Retinal pigment epithelial cell (primary cell): Measurements from ENCODE around the gene NPW.
"Not testable (repeated sequence)": the region's sequence is repeated elsewhere in the genome, so short reads cannot be mapped to it uniquely, and the experiment has no call there.

Source experiments
- DNase-seq: peaks from one replicate; pipeline ENCODE4 v3.0.0-alpha.2; 2010; ENCODE audit warnings: low read depth
- H3K4me3 ChIP-seq: 2 replicates; pipeline ENCODE4 v1.5.1; 2011; ENCODE audit warnings: mild to moderate bottlenecking, low read length, control low read depth, moderate library complexity
- TF ChIP-seq, protein P1 (sequence below): conservative IDR thresholded peaks from 2 replicates; pipeline ENCODE4 v1.5.1; 2011; ENCODE audit warnings: low read depth, low read length, control low read depth, inconsistent platforms

Gene NPW

DNA sequence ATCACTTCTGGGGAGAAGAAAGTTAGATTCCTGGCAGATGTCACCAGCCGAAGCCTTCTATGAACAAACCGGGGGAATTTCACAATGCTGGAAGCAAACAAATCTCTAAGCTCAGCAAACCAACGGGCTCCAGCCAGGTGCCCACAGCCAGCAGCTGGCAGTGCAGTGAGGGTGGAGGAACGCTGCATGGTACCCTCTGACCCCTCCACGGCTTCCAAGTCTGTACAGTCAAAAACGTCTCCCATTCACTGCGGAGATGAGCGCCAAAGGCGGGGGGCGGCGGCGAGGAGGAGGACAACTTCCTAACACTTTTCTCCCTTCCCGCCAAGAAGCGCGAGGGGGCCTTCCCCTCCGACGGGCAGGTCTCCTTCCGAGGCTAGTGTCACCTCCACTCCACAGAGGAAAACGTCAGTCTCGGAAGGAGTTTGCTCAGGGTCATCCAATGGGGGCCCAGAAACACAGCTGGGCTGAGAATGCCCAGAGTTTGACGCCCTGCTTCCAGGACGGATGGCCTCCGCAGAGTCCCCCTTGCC is 10.9 kb upstream of the NPW start:
- no peak for DNase-seq
- peak overlapping the region; percentile 76 for H3K4me3 ChIP-seq

DNA sequence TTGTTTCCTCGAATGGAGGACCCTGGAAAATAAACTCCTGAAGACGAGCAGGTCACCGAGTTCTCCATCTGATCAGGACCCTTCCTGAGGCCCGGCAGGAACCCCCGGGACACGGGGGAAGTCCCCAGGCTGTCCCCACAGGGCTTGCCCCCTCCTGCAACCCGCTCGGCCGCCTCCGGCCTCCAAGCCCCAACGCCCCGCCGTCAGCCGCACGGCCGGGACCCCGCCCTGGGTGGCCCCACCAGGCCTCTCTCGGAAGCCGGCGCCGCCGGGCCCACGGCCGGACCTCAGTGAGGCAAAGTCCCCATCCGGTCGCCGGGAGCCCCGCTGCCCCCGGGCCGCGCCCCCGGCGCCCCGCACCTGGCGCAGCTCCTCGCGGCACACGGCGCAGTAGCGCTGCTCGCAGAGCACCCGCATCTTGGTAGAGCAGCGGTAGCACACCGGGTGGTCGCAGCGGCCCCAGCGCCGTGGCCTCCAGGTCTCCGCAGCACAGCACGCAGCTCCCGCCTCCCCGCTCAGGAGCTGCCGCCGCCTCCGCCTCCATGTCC is 10.3 kb upstream of the NPW start:
- H3K4me3 ChIP-seq: peak overlapping the region; percentile 76
- DNase-seq: no peak
- TF ChIP-seq, protein P1, sequence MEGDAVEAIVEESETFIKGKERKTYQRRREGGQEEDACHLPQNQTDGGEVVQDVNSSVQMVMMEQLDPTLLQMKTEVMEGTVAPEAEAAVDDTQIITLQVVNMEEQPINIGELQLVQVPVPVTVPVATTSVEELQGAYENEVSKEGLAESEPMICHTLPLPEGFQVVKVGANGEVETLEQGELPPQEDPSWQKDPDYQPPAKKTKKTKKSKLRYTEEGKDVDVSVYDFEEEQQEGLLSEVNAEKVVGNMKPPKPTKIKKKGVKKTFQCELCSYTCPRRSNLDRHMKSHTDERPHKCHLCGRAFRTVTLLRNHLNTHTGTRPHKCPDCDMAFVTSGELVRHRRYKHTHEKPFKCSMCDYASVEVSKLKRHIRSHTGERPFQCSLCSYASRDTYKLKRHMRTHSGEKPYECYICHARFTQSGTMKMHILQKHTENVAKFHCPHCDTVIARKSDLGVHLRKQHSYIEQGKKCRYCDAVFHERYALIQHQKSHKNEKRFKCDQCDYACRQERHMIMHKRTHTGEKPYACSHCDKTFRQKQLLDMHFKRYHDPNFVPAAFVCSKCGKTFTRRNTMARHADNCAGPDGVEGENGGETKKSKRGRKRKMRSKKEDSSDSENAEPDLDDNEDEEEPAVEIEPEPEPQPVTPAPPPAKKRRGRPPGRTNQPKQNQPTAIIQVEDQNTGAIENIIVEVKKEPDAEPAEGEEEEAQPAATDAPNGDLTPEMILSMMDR: no peak

More for the DNA sequence above, 10.9 kb upstream of the NPW start:
- TF ChIP-seq, protein P1: no peak

DNA sequence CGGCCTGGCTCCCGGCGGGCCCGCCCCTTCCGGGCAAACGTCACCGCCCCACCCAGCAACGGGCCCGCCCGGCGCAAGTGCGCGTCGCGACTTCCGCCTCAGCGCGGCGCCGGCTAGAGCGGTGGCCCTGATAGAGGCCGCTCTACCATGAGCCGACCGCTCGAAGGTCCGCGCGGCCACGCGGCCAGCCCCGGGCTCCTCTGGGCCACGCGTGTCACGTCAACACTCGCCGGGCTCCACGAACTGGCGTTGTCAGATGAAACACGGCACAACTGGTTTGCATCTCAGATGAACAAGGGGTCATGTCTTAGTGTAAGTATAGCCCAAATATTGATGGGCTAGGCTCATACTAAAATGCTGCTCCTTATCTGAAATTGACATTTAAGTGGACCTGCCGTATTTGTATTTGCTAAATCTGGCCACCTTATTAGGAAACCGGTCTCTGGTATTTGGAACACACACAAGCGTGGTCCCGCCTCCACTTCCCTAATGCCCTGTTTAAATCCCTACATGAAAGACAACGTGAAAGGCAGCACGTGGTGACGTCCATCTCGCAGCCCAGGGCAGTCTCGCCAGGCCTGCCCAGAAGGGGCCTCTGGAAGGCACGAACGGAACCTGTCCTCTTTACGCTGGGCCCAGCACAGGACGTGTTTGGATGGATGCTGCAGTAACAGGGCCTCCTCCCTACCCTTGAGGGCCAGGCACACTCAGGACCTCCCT is 9.6 kb upstream of the NPW start, which contains the start of gene ZNF598:
ZNF598 (minus strand) TSS at position 31 of the 720 bp plus-strand sequence.
- TF ChIP-seq, protein P1: no peak
- peak within 1 kb of the TSS; percentile 76 for H3K4me3 ChIP-seq
- no peak for DNase-seq

DNA sequence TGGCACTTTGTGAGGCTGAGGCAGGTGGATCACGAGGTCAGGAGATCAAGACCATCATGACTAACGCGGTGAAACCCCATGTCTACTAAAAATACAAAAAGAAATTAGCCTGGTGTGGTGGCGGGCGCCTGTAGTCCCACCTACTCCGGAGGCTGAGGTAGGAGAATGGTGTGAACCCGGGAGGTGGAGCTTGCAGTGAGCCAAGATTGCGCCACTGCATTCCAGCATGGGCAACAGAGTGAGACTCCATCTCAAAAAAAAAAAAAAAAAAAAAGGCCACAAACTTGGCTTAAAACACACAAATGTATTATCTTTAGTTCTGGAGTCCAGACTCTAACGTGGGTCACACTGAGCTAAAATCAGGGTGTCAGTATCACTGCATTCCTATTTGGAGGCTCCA is 7.9 kb upstream of the NPW start:
- not testable (repeated sequence) for H3K4me3 ChIP-seq, DNase-seq

DNA sequence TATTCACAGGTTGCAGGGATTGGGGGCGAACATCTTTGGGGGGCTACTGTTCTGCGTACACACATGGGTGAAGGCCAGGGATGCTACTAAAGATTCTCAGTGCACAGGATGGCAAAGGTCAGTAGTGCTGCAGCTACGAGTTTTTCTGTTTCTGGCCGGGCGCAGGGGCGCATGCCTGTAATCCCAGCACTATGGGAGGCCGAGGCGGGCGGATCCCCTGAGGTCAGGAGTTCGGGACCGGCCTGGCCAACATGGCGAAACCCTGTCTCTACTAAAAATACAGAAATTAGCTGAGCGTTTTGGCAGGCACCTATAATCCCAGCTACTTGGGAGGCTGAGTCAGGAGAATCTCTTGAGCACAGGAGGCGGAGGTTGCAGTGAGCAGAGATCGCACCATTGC is 6.1 kb upstream of the NPW start:
- no peak overlapping the region for H3K4me3 ChIP-seq
- DNase-seq: no peak
- TF ChIP-seq, protein P1: no peak

DNA sequence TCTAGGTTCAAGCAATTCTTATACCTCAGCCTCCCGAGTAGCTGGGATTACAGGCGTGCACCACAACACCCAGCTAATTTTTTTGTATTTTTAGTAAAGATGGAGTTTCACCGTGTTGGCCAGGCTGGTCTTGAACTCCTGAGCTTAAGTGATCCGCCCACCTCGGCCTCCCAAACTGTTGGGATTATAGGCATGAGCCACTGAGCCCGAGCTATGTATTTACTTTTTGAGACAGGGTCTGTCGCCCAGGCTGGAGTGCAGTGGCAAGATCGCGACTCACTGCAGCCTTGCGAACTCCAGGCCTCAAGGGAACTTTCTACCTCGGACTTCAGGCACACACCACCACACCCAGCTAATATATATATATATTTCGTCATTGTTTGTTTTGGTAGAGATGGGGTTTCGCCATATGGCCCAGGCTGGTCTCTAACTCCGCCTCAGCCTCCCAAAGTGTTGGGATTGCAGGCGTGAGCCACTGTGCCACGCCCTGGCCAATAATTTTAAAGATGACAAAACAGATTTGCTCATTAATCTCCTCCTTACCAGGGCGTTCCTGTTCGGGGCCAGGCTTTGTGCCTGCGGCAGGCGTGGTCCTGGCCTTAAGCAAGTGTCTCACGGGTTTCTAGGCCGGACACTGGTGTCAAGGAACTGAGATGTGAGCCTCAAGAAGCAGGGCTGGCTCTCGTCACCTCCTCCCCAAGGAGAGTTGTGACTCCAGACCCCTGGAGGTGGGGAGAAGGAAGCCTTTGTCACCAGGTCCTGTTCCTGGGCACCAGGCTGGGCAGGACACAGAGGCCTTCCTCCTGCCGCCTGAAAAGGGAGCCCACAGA is 4.3 kb upstream of the NPW start:
- no peak overlapping the region for H3K4me3 ChIP-seq
- DNase-seq: no peak
- TF ChIP-seq, protein P1: no peak

DNA sequence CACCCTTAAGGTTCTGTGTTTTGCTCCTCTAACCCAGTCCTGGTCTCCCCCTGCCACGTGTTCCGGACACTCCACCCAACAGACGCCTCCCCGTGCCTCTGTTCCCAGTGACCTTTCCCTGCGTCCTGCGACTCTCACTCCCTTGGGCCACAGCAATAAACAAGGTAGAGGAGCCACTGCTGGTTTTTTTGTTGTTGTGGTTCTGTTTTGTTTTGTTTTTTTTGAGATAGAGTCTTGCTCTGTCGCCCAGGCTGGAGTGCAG is 3.7 kb upstream of the NPW start:
- no peak for DNase-seq
- TF ChIP-seq, protein P1: no peak
- no peak overlapping the region for H3K4me3 ChIP-seq
